GM12864 (cell line): ENCODE data around the gene TRAF3IP3.

ENCODE experiments used
- DNase-seq: peaks from one replicate; pipeline ENCODE4 v3.0.0-alpha.2; 2011; ENCODE audit warnings: low read depth
- H3K4me3 ChIP-seq: 2 replicates; pipeline ENCODE4 v1.5.1; 2011; ENCODE audit warnings: mild to moderate bottlenecking, low read depth, low read length, control low read depth
- TF ChIP-seq, protein P1 (sequence below): IDR thresholded peaks from 2 replicates; pipeline ENCODE4 v1.5.1; 2011; ENCODE audit warnings: low read depth, mild to moderate bottlenecking, moderate library complexity, low read length, control low read depth, inconsistent platforms; ENCODE audit errors: missing control alignments

TRAF3IP3 gene

DNA sequence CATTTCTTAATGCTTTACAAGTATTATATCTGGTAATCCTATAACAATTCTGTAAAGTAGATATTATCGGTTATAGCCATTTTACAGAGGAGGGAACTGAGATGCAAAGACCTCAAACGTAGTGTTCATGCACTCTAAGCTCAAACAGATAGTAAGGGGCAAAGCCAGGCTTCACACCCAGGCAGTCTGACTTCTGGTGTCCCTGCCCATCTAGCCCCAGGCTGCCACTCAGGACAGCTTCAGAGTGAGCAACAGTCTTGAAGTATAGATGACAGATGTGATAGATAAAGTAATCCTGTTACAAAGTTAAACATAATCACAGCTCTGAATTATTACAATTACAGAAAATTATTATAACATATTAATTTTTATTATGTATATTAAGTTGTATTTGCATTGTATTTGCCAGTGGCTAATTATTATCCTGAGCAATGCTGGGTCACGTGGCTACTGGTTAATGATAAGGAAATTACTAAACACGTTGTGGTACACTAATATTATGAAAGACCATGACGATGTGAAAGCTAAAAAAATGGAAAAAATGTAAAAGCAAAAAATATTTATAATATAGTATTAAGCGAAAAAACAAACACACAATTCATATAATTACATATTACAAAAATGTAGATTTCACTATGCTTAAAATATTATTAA is 6.1 kb upstream of the TRAF3IP3 start:
- TF ChIP-seq, protein P1, sequence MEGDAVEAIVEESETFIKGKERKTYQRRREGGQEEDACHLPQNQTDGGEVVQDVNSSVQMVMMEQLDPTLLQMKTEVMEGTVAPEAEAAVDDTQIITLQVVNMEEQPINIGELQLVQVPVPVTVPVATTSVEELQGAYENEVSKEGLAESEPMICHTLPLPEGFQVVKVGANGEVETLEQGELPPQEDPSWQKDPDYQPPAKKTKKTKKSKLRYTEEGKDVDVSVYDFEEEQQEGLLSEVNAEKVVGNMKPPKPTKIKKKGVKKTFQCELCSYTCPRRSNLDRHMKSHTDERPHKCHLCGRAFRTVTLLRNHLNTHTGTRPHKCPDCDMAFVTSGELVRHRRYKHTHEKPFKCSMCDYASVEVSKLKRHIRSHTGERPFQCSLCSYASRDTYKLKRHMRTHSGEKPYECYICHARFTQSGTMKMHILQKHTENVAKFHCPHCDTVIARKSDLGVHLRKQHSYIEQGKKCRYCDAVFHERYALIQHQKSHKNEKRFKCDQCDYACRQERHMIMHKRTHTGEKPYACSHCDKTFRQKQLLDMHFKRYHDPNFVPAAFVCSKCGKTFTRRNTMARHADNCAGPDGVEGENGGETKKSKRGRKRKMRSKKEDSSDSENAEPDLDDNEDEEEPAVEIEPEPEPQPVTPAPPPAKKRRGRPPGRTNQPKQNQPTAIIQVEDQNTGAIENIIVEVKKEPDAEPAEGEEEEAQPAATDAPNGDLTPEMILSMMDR: no peak
- H3K4me3 ChIP-seq: no peak overlapping the region
- DNase-seq: no peak

DNA sequence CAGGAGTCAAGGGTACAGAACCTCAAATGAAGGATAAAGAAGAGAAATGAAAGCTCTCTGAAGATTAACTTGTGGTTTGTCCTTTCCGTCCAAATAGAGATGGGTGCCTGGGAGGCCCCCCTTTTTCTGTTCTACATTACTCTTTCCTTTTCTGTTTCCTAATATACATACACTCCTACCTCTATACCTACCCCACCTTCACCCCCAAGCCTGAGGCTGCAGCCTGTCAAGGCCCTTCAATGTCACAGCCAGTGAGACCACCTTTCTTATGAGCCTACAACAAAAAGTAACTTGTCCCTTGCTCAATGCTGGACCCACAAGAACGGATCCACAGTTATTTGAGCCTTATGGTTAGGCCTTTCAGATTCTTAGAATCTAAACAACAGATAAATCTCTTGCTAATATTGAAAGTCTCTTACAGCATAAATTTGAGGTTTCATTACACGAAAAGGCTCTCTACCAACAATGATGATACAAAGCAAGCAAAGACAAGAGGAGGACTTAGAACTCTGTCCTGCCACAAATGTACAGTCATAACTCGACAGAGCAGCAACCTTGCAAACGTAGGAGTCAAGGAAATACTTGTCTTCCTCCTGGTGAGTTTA is 4.1 kb upstream of the TRAF3IP3 start:
- H3K4me3 ChIP-seq: no peak overlapping the region; the same call in 1 of the 2 replicates
- DNase-seq: peak; percentile 76
- TF ChIP-seq, protein P1: no peak

DNA sequence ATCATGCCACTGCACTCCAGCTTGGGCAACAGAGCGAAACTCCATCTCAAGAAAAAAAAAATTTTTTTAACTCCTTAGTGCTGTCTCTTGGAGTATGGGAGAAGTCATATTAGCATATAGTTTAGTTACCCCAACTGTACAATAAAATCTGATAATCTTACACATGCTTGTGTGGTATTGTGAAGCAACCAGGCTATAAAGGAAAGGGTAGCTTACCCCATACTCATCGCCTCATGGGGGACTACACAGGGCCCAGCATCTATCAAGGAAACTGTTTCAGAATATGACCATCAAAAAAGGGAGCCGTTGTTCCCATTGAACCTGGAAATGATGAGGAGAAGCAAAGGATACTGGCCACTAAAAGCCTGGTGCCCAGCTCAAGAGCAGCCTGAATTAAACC is 3.0 kb upstream of the TRAF3IP3 start:
- no peak overlapping the region for H3K4me3 ChIP-seq
- no peak for DNase-seq
- TF ChIP-seq, protein P1: no peak

DNA sequence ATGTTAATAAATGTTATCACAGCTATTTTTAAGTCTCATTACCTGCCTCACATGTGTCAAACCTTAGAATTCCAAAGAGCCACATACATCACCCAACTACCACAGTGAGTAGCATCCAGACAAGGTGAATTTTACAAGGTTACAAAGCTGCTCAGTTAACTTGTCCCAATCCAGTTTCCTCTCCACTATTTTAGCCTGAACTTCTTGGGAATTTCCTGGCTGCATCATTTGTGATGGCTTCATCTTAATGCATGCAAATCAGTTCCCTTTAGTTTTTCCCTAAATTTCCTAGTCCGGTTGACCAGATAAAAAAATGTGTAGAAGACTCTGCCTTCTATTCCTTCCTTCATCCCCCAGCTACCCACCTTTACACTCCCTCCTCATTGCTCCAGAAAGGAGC is 597 bp upstream of the TRAF3IP3 start:
- DNase-seq: no peak
- TF ChIP-seq, protein P1: no peak
- H3K4me3 ChIP-seq: peak overlapping the region; percentile 61; the same call in 1 of the 2 replicates

DNA sequence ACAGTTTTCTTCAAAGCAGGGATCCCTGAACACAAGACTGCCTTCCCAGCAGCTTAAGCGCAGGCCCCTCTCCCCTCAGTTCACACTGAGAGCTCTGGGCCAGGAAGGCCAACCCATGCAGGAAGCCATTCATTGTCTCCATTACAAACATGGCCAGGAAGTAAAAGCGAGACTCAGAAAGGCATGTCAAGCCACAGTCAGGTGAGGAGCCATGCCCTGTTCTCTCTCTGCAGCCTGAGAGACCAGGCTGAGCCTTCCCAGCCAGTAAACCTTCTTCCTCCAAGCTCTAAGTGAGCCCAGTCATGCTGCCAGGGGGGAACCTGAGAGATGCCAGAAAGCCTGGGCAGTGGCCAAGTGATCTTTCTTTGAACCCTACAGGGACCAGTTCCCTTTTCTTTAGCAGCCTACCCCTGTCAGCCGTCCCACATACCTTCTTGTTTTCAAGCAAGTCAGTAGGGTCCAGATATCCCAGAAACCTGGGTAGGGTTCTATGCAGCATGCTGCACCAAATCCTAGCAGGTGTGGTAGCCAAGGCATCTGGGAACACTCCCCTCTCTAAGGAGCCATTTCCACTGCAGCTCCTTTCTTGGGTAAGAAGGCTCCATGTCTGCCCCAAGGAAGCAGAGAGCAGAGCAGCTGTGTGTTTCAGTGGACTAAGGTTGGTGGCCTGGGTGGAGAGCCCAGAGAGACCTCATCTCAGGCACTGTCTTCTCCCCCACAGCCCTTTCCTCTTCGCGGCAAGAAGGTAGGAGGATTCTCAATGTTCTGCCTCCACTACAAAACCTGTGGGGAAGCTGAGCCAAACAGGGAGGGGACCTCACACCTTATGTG is 977 bp downstream of the TRAF3IP3 start:
- TF ChIP-seq, protein P1: no peak
- peak overlapping the region; percentile 61 for H3K4me3 ChIP-seq
- DNase-seq: peak; percentile 54

DNA sequence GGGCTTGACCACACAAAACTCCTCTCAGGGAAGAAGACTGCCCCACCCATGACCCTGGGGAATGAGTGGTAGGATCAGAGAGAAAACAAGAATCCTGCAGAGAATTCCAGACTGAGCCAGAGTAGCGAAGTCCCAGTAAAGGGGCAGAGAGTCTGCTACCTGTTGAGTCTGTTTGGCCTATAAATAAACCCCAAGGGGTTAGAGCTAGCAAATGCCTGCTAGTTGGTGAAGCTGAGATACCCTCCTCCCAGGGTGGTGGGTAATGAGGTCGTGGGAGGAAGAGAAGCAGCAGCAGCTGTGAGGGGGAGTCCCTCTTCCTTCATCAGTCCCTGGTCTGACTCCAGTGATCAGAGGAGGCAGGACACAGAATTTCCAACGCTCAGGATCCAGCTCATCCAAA is 2.5 kb downstream of the TRAF3IP3 start:
- DNase-seq: no peak
- H3K4me3 ChIP-seq: no peak overlapping the region
- TF ChIP-seq, protein P1: no peak
